Measurements from ENCODE around the gene U2AF2. TPM values are rescaled to one million over a fixed set of nuclear protein-coding genes. Genes with fewer than 3 reads are reported as not detected.

U2AF2 gene
- total RNA-seq, 4 donors from 2014 or later: 85.0 to 112 (median 99.7) TPM

- intact Hi-C loops (cut with DNase I): no loop called here
- TF ChIP-seq CTCF (IDR thresholded peaks at IDR 0.05): no peak
- no peak for TF ChIP-seq POLR2A (IDR thresholded peaks at IDR 0.05)
- Histone ChIP-seq H3K9me3 (no peaks in the 10 kb centered on the region), H3K4me1 (peaks cover 0 to 22% (median 0%) of the 10 kb centered on the region in 3 donors), H3K27ac (no peak overlapping the region), H3K27me3 (no peaks in the 10 kb centered on the region), H3K36me3 (peaks cover 69 to 100% (median 78%) of the 10 kb centered on the region in 3 donors), H3K4me3 (no peak overlapping the region)
- DNase-seq: no peak
- WGBS, 2 donors: 85 to 100% methylated on average over 1 to 17 of the region's 25 CpGs
These were observed 35.4 kb downstream of the U2AF2 start for GRCh38 chr19:55690109-55690768.

GRCh38 chr19:55690769-55691545, 36.1 kb downstream of the U2AF2 start:
- peaks cover 0 to 22% (median 0%) of the 10 kb centered on the region in 3 donors for H3K4me1 ChIP-seq
- TF ChIP-seq CTCF (IDR thresholded peaks at IDR 0.05) (no peak), POLR2A (IDR thresholded peaks at IDR 0.05) (no peak)
- WGBS, 2 donors: 95% methylated on average over 15 to 18 of the region's 31 CpGs
- H3K9me3 ChIP-seq: no peaks in the 10 kb centered on the region
- DNase-seq: no peak
- H3K27me3 ChIP-seq: no peaks in the 10 kb centered on the region
- H3K27ac ChIP-seq: no peak overlapping the region
- intact Hi-C loops (cut with DNase I): no loop called here
- peaks cover 75 to 100% (median 81%) of the 10 kb centered on the region in 3 donors for H3K36me3 ChIP-seq
- H3K4me3 ChIP-seq: no peak overlapping the region

GRCh38 chr19:55691561-55692481, 37.0 kb downstream of the U2AF2 start:
- no peaks in the 10 kb centered on the region for H3K27me3 ChIP-seq
- H3K4me3 ChIP-seq: no peak overlapping the region
- no peak for DNase-seq
- no peak overlapping the region for H3K27ac ChIP-seq
- peaks cover 68 to 100% (median 81%) of the 10 kb centered on the region in 3 donors for H3K36me3 ChIP-seq
- H3K4me1 ChIP-seq: peaks cover 0 to 19% (median 0%) of the 10 kb centered on the region in 3 donors
- no peaks in the 10 kb centered on the region for H3K9me3 ChIP-seq
- 94 to 95% methylated on average over 9 to 11 of the region's 31 CpGs for WGBS, 2 donors
- intact Hi-C loops (cut with DNase I): no loop called here
- TF ChIP-seq POLR2A (IDR thresholded peaks at IDR 0.05) (no peak), CTCF (IDR thresholded peaks at IDR 0.05) (no peak)

- H3K36me3 ChIP-seq: peaks cover 60 to 100% (median 81%) of the 10 kb centered on the region in 3 donors
- no peak overlapping the region for H3K4me3 ChIP-seq
- no peaks in the 10 kb centered on the region for H3K27me3 ChIP-seq
- intact Hi-C loops (cut with DNase I): no loop called here
- DNase-seq: no peak
- WGBS, 2 donors: 60 to 92% methylated on average over 2 to 15 of the region's 19 CpGs
- H3K4me1 ChIP-seq: peaks cover 0 to 12% (median 0%) of the 10 kb centered on the region in 3 donors
- no peaks in the 10 kb centered on the region for H3K9me3 ChIP-seq
- no peak overlapping the region for H3K27ac ChIP-seq
- TF ChIP-seq POLR2A (IDR thresholded peaks at IDR 0.05) (no peak), CTCF (IDR thresholded peaks at IDR 0.05) (no peak)
These were observed 37.8 kb downstream of the U2AF2 start for GRCh38 chr19:55692681-55693081.

All from esophagus squamous epithelium (tissue), 5 donors.